Measurements from ENCODE around the gene FGF14.

DNA sequence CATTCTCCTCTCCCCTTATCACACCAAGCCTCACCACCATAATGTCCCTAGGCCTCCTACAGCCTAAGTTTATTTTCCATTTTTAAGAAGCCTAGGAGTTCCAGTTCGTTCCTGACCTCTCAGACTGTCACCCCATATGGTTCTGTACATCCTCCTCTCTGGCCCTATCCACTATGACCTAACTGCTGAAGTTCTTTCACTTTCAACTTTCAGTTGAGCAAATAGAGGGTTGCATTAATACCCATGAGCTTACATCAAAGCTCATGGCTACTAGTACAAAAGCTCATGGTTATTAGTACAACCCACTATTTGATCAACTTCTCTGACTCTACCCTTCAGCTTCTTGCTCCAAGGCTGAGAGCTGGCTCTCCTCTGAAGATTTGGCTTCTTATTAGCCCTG lies 72.9 kb downstream of the FGF14 start:
- TF ChIP-seq, protein P1, sequence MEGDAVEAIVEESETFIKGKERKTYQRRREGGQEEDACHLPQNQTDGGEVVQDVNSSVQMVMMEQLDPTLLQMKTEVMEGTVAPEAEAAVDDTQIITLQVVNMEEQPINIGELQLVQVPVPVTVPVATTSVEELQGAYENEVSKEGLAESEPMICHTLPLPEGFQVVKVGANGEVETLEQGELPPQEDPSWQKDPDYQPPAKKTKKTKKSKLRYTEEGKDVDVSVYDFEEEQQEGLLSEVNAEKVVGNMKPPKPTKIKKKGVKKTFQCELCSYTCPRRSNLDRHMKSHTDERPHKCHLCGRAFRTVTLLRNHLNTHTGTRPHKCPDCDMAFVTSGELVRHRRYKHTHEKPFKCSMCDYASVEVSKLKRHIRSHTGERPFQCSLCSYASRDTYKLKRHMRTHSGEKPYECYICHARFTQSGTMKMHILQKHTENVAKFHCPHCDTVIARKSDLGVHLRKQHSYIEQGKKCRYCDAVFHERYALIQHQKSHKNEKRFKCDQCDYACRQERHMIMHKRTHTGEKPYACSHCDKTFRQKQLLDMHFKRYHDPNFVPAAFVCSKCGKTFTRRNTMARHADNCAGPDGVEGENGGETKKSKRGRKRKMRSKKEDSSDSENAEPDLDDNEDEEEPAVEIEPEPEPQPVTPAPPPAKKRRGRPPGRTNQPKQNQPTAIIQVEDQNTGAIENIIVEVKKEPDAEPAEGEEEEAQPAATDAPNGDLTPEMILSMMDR (optimal IDR thresholded peaks at IDR 0.05 in 1 of 3, IDR thresholded peaks at IDR 0.05 in 1 of 3, conservative IDR thresholded peaks at IDR 0.05 in 1 of 3; ENCODE audit: extremely low read depth in 1 of 3, insufficient read depth in 2 of 3, low read length in 3 of 3) = no peak
- TF ChIP-seq EZH2 (IDR thresholded peaks at IDR 0.05; ENCODE audit: low read length) = no peak

Measured in keratinocyte (primary cell).